Measurements from ENCODE around the gene ABCA2.
A peak's percentile ranks its signal among the peaks of the same experiment; 100 is the strongest.
"Not testable (repeated sequence)": the region's sequence is repeated elsewhere in the genome, so short reads cannot be mapped to it uniquely, and the experiment has no call there.

The ABCA2 gene

DNA sequence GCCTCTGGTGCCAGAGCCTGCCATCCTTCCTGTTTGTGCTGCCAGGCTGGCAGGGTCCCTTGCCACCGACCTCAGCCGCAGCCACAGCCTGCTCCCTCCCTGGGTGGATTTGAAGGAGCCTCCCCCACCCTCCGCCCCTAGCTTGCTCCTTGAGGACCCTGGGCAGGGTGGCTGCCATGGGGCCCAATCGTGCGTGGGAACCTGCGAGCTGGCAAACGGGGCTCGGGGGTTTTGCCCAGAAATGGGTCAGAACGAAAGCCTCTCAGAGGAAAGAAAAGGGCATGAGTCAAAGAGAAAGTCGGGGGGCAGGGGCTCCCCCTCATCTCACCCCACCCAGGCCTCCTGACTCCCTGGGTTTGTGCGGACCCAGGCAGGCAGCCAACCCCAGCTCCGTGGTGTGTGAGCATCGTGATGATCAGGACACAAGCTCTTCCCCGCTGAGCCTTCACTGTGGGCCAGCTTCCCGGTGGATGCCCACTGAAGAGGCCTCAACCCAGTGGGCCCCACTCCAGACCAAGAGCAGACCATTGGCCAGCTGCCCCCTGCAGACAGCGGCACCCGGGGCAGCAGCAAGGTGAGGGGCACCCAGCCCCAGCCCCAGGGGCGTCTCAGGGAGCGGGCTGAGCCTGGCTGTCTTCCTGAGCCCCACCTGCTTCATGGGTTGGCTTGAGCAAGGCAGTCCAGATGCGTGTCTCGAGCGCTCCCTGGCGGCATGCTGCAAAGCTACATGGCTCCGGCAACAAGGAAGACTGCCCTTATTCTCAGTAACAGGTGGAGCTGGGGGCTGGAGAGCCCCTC lies 6.9 kb upstream of the ABCA2 start:
- TF ChIP-seq, protein P1, sequence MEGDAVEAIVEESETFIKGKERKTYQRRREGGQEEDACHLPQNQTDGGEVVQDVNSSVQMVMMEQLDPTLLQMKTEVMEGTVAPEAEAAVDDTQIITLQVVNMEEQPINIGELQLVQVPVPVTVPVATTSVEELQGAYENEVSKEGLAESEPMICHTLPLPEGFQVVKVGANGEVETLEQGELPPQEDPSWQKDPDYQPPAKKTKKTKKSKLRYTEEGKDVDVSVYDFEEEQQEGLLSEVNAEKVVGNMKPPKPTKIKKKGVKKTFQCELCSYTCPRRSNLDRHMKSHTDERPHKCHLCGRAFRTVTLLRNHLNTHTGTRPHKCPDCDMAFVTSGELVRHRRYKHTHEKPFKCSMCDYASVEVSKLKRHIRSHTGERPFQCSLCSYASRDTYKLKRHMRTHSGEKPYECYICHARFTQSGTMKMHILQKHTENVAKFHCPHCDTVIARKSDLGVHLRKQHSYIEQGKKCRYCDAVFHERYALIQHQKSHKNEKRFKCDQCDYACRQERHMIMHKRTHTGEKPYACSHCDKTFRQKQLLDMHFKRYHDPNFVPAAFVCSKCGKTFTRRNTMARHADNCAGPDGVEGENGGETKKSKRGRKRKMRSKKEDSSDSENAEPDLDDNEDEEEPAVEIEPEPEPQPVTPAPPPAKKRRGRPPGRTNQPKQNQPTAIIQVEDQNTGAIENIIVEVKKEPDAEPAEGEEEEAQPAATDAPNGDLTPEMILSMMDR (conservative IDR thresholded peaks at IDR 0.05; ENCODE audit: low read depth, low read length) = peak; percentile 89
- peak; percentile 92 for DNase-seq (ENCODE audit: low read depth)
- no peak overlapping the region for H3K4me3 ChIP-seq (ENCODE audit: low read depth, low read length)

- TF ChIP-seq, protein P1 (conservative IDR thresholded peaks at IDR 0.05; ENCODE audit: low read depth, low read length) = no peak
- no peak for DNase-seq (ENCODE audit: low read depth)
- H3K4me3 ChIP-seq (ENCODE audit: low read depth, low read length) = no peak overlapping the region
These were observed 6.1 kb upstream of the ABCA2 start for GRCh38 chr9:137034039-137034708.

- H3K4me3 ChIP-seq (ENCODE audit: low read depth, low read length); DNase-seq (ENCODE audit: low read depth): not testable (repeated sequence)
These were observed 5.4 kb upstream of the ABCA2 start for GRCh38 chr9:137033481-137033880.

DNA sequence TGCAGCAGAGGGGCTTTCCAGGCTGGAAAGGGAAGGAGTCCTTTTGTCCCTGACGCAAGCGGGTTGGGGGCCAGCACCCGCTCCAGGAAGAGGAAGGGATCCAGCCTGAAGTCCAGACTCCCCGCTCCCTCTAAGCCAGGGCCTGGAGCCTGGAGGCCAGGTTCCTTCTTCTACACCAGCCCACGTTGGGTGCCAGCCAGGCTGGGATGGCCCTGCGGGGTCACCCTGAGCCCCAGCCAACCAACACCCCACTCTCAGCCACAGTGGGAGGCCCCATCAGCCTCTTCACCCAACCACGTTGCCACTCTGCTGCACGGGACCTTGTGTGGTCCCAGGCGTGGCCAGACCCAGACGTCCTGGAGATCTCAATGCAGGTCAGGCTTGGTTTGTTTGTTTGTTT lies 4.8 kb upstream of the ABCA2 start:
- H3K4me3 ChIP-seq (ENCODE audit: low read depth, low read length) = no peak overlapping the region
- no peak for DNase-seq (ENCODE audit: low read depth)
- TF ChIP-seq, protein P1 (conservative IDR thresholded peaks at IDR 0.05; ENCODE audit: low read depth, low read length) = no peak

- no peak for DNase-seq (ENCODE audit: low read depth)
- no peak within 1 kb of the TSS for H3K4me3 ChIP-seq (ENCODE audit: low read depth, low read length)
These were observed 4.0 kb upstream of the ABCA2 start, which contains the start of gene FUT7 for GRCh38 chr9:137031904-137032640. FUT7 (minus strand) TSS chr9:137032088; CDS start chr9:137031991, 97 bp downstream.

GRCh38 chr9:137030538-137031527 lies 2.8 kb upstream of the ABCA2 start:
- DNase-seq (ENCODE audit: low read depth) = no peak
- no peak overlapping the region for H3K4me3 ChIP-seq (ENCODE audit: low read depth, low read length)
- TF ChIP-seq, protein P1 (conservative IDR thresholded peaks at IDR 0.05; ENCODE audit: low read depth, low read length) = no peak

More at GRCh38 chr9:137031904-137032640, 4.0 kb upstream of the ABCA2 start, which contains the start of gene FUT7:
- TF ChIP-seq, protein P1 (conservative IDR thresholded peaks at IDR 0.05; ENCODE audit: low read depth, low read length) = no peak

All from choroid plexus epithelial cell (primary cell).